ENCODE data around the gene FOXN3. TPM values are rescaled to one million over a fixed set of nuclear protein-coding genes. Genes with fewer than 3 reads are reported as not detected.

Gene FOXN3, protein sequence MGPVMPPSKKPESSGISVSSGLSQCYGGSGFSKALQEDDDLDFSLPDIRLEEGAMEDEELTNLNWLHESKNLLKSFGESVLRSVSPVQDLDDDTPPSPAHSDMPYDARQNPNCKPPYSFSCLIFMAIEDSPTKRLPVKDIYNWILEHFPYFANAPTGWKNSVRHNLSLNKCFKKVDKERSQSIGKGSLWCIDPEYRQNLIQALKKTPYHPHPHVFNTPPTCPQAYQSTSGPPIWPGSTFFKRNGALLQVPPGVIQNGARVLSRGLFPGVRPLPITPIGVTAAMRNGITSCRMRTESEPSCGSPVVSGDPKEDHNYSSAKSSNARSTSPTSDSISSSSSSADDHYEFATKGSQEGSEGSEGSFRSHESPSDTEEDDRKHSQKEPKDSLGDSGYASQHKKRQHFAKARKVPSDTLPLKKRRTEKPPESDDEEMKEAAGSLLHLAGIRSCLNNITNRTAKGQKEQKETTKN
- total RNA-seq, result 8.5 and 16.8 TPM in 2 replicates

DNA sequence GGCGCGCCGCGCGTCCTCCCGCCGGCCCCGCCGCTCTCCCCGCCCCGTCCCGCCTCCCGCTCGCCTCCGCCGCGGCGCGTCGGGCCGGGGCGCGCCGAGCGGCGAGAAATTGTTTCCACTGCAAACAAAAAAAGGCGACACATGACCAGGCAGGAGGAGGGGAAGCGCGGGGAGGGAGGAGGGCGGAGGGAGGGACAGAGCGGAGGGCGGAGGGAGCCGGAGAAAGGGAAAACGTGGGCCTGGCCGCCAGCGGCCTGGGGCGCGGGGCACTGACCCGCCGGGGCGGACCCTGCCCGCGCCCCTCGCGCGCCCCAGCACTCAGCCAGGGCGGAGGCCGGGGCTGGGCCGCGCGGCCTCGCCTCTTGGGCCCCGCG, at the start of gene FOXN3:
Gene FOXN3, minus strand, starts transcription at position 143 of the 374 bp plus-strand sequence. CDS start 4,757 bp downstream, outside the sequence.

